ENCODE results near the gene ALKBH2.

ALKBH2 gene

DNA sequence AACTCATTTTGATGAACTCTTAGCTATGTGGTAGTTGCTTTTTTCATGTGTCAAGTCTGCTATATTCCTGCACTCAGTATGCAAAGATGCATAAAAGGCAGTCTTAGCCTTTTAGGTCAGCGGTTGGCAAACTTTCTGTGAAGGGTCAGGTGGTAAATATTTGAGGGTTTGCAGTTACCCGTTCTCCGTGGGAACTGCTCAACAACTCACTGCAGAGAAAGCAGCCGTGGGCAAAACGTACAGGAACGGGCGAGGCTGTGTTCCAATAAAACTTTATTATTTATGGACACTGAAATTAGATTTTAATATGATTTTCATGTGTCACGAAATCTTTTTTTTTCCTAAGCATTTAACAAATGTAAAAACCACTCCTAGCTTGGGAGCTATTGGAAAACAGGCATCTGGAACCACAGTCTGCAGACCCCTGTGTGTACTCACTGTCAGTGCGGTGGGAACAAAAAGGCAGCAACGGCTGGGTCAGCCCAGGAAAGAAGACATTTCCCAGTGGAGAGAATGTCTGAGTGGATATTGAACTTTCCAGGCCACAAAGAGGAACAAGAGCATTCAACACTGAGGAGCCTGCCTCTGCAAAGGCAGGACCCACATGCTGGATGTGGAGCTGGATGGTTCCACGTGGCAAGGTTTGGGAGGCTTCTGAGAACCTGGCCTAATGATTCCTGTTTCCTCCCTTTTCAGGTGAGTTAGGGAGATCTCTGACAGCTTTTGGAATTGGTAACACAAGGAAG is 19.6 kb upstream of the ALKBH2 start:
- Histone ChIP-seq H3K4me1 (ENCODE audit: insufficient read depth, low read length) (peaks cover 62% of the 10 kb centered on the region), H3K4me3 (ENCODE audit: low read depth in 1 of 2, low read length in 2 of 2) (peak overlapping the region in 1 of 2 donors; percentile 33), H3K36me3 (ENCODE audit: insufficient read depth, low read length) (peaks cover 4% of the 10 kb centered on the region), H3K9ac (ENCODE audit: low read length) (peak overlapping the region; percentile 42), H3K9me3 (ENCODE audit: low read length) (no peaks in the 10 kb centered on the region), H3K27ac (ENCODE audit: low read depth, low read length) (peak overlapping the region; percentile 90), H3K27me3 (ENCODE audit: control insufficient read depth in 1 of 2, insufficient read depth in 2 of 2, low read length in 2 of 2) (no peaks in the 10 kb centered on the region)

DNA sequence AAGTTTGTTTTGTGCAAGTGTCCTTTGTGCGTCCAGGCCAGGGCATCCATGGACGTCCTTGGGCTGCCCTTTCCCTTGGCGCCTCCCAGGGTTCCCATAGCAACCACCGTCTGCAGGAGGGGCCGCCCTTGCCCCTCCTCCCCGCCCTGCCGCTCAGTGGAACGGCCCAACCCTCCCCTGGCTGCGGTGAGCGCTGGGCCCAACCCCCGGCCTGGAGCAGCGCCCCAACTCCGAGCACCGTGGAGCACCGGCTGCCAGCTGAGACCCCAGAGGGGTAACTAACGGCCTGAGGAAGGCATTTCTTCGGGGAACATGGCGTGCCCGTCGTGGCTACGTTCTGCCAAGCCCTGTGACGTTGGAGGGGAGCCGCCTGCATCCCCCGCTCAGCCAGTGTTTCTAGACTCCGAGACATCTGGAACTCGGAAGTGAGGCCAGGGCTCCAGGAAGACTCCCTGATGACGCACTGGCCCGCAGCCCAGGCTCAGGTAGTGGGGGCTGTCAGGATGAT is 17.8 kb upstream of the ALKBH2 start:
- H3K27me3 ChIP-seq (ENCODE audit: control insufficient read depth in 1 of 2, insufficient read depth in 2 of 2, low read length in 2 of 2) = no peaks in the 10 kb centered on the region
- H3K9me3 ChIP-seq (ENCODE audit: low read length) = no peaks in the 10 kb centered on the region
- peaks cover 19% of the 10 kb centered on the region for H3K36me3 ChIP-seq (ENCODE audit: insufficient read depth, low read length)
- peak overlapping the region; percentile 96 for H3K27ac ChIP-seq (ENCODE audit: low read depth, low read length)
- peak overlapping the region; percentile 45 to 73 for H3K4me3 ChIP-seq (ENCODE audit: low read depth in 1 of 2, low read length in 2 of 2)
- peaks cover 47% of the 10 kb centered on the region for H3K4me1 ChIP-seq (ENCODE audit: insufficient read depth, low read length)
- peak overlapping the region; percentile 81 for H3K9ac ChIP-seq (ENCODE audit: low read length)

DNA sequence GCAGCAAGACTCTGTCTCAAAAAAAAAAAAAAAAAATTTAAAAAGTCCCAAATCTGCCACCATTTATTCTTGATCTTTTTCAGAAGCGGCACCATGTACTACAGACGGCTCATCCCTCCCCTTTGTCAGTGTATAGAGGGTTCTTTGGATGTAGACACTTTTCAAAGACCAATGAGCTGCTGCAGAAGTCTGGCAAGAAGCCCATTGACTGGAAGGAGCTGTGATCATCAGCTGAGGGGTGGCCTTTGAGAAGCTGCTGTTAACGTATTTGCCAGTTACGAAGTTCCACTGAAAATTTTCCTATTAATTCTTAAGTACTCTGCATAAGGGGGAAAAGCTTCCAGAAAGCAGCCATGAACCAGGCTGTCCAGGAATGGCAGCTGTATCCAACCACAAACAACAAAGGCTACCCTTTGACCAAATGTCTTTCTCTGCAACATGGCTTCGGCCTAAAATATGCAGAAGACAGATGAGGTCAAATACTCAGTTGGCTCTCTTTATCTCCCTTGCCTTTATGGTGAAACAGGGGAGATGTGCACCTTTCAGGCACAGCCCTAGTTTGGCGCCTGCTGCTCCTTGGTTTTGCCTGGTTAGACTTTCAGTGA is 16.6 kb upstream of the ALKBH2 start:
- peaks cover 31% of the 10 kb centered on the region for H3K36me3 ChIP-seq (ENCODE audit: insufficient read depth, low read length)
- no peaks in the 10 kb centered on the region for H3K27me3 ChIP-seq (ENCODE audit: control insufficient read depth in 1 of 2, insufficient read depth in 2 of 2, low read length in 2 of 2)
- H3K27ac ChIP-seq (ENCODE audit: low read depth, low read length) = peak overlapping the region; percentile 96
- no peak overlapping the region for H3K9ac ChIP-seq (ENCODE audit: low read length)
- H3K4me1 ChIP-seq (ENCODE audit: insufficient read depth, low read length) = peaks cover 35% of the 10 kb centered on the region
- no peaks in the 10 kb centered on the region for H3K9me3 ChIP-seq (ENCODE audit: low read length)
- no peak overlapping the region for H3K4me3 ChIP-seq (ENCODE audit: low read depth in 1 of 2, low read length in 2 of 2)

DNA sequence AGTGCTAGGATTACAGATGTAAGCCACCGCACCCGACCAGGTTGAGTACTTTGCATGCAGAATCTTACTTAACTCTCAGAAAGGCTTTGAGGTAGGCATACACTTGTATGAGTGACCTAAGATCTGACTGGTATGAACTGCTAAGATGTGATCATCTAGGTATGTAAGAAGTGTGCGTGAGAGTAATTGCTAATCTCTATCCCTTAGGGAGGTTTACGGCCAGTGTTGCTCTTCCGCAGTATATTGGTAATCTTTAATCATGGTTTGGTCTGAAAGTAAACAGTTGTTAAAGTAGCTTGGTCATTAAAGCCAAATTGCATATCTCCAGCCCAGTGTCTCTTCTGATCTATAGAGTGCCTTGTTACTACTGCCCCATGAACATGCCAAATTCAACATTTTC is 11.9 kb upstream of the ALKBH2 start:
- Histone ChIP-seq H3K36me3 (ENCODE audit: insufficient read depth, low read length) (peaks cover 74% of the 10 kb centered on the region), H3K4me3 (ENCODE audit: low read depth in 1 of 2, low read length in 2 of 2) (no peak overlapping the region), H3K4me1 (ENCODE audit: insufficient read depth, low read length) (peaks cover 11% of the 10 kb centered on the region), H3K9me3 (ENCODE audit: low read length) (no peaks in the 10 kb centered on the region), H3K9ac (ENCODE audit: low read length) (no peak overlapping the region), H3K27ac (ENCODE audit: low read depth, low read length) (no peak overlapping the region), H3K27me3 (ENCODE audit: control insufficient read depth in 1 of 2, insufficient read depth in 2 of 2, low read length in 2 of 2) (no peaks in the 10 kb centered on the region)

DNA sequence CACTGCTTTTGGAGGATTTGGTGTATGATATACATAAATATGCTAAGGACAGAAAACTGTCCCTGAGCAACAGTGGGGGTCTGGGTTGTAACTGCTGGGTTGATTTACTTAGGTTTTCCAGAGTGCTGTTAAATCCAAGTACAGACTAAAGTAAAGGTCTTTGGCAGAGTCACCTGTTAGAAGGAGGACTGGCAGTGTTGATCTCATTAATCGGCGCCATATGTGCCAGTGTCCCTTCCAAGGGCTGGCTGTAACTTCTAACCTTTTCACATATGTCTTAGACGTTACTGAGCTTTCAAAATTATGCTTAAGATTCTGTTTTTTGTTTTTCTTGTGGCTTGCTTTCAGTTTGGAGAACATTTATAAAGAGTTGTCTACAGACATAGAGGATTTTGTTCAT is 9.2 kb upstream of the ALKBH2 start:
- Histone ChIP-seq H3K27me3 (ENCODE audit: control insufficient read depth in 1 of 2, insufficient read depth in 2 of 2, low read length in 2 of 2) (no peaks in the 10 kb centered on the region), H3K9me3 (ENCODE audit: low read length) (no peaks in the 10 kb centered on the region), H3K4me1 (ENCODE audit: insufficient read depth, low read length) (peaks cover 21% of the 10 kb centered on the region), H3K9ac (ENCODE audit: low read length) (no peak overlapping the region), H3K4me3 (ENCODE audit: low read depth in 1 of 2, low read length in 2 of 2) (no peak overlapping the region), H3K27ac (ENCODE audit: low read depth, low read length) (no peak overlapping the region), H3K36me3 (ENCODE audit: insufficient read depth, low read length) (peaks cover 69% of the 10 kb centered on the region)

DNA sequence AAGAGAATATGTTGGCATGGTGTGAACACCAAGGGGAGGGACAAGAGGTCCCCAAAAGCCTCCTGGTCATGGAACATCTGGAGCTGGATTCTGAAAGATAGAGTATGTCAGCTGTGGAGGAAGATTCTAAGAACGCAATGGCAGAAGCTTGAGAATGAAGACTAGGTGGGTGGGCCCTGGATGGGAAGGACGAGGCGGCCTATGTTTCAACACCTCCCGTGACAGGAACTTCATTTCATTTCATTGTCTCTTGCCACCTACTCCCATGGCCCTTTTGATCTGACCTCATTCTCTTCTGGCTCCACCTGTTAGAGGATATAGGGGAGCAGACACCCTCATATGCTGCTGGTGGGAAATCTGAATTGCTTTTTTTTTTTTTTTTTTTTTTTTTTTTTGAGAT is 7.5 kb upstream of the ALKBH2 start:
- Histone ChIP-seq H3K27me3 (ENCODE audit: control insufficient read depth in 1 of 2, insufficient read depth in 2 of 2, low read length in 2 of 2) (no peaks in the 10 kb centered on the region), H3K4me3 (ENCODE audit: low read depth in 1 of 2, low read length in 2 of 2) (no peak overlapping the region)

DNA sequence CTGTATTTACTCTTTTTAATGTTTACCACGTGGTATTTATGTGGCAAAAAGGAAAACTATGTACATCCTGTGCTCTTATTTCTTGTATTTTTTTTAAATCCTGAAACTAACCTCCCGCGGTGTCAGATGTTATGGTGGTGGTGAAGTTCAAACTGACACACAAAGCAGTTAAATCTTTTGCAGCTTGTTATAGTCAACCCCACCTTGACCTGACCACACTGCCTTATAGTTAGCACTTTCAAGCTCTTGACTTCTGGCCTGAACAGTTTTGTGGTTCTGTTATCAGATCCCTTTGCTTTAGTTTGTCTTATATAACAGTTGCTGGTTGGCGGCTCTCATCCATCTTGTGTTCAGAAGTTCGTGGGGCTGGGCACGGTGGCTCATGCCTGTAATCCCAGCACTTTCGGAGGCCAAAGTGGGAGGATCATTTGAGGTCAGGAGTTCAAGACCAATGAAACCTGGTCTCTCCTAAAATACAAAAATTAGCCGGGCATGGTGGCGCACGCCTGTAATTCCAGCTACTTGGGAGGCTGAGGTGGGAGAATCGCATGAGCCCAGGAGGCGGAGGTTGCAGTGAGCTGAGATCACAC is 6.3 kb upstream of the ALKBH2 start:
- Histone ChIP-seq H3K9ac (ENCODE audit: low read length) (peak overlapping the region; percentile 57), H3K27ac (ENCODE audit: low read depth, low read length) (peak overlapping the region; percentile 55)

More for the DNA sequence above, 7.5 kb upstream of the ALKBH2 start:
- Histone ChIP-seq H3K27ac (ENCODE audit: low read depth, low read length) (no peak overlapping the region), H3K36me3 (ENCODE audit: insufficient read depth, low read length) (peaks cover 55% of the 10 kb centered on the region), H3K9me3 (ENCODE audit: low read length) (no peaks in the 10 kb centered on the region), H3K9ac (ENCODE audit: low read length) (no peak overlapping the region), H3K4me1 (ENCODE audit: insufficient read depth, low read length) (peaks cover 26% of the 10 kb centered on the region)

DNA sequence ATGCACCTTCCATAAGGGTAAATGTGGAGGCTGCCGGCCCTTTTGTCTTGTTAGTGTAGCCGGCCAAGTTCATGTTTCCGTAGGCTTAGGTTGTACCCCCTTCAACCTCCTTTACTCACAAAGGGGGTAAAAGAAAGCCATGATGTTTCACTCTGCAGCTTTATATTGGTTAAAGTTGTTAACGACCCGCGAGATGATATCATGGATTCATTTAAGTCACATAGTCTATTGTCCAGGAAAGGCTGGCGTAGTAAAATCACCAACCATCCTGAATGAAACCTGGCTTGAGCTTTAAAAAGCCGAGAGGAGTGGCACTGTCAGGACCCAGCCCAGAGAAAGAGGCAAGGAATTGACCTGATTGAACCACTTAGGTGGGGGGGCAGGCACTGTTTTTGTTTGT is 5.4 kb upstream of the ALKBH2 start:
- Histone ChIP-seq H3K9me3 (ENCODE audit: low read length) (no peaks in the 10 kb centered on the region), H3K9ac (ENCODE audit: low read length) (peak overlapping the region; percentile 57), H3K27me3 (ENCODE audit: control insufficient read depth in 1 of 2, insufficient read depth in 2 of 2, low read length in 2 of 2) (no peaks in the 10 kb centered on the region), H3K4me3 (ENCODE audit: low read depth in 1 of 2, low read length in 2 of 2) (peak overlapping the region; percentile 58 to 77), H3K36me3 (ENCODE audit: insufficient read depth, low read length) (peaks cover 36% of the 10 kb centered on the region), H3K4me1 (ENCODE audit: insufficient read depth, low read length) (peaks cover 26% of the 10 kb centered on the region), H3K27ac (ENCODE audit: low read depth, low read length) (peak overlapping the region; percentile 95)

More for the DNA sequence above, 6.3 kb upstream of the ALKBH2 start:
- Histone ChIP-seq H3K4me3 (ENCODE audit: low read depth in 1 of 2, low read length in 2 of 2) (peak overlapping the region in 1 of 2 donors; percentile 58), H3K27me3 (ENCODE audit: control insufficient read depth in 1 of 2, insufficient read depth in 2 of 2, low read length in 2 of 2) (no peaks in the 10 kb centered on the region), H3K4me1 (ENCODE audit: insufficient read depth, low read length) (peaks cover 26% of the 10 kb centered on the region), H3K36me3 (ENCODE audit: insufficient read depth, low read length) (peaks cover 43% of the 10 kb centered on the region), H3K9me3 (ENCODE audit: low read length) (no peaks in the 10 kb centered on the region)

DNA sequence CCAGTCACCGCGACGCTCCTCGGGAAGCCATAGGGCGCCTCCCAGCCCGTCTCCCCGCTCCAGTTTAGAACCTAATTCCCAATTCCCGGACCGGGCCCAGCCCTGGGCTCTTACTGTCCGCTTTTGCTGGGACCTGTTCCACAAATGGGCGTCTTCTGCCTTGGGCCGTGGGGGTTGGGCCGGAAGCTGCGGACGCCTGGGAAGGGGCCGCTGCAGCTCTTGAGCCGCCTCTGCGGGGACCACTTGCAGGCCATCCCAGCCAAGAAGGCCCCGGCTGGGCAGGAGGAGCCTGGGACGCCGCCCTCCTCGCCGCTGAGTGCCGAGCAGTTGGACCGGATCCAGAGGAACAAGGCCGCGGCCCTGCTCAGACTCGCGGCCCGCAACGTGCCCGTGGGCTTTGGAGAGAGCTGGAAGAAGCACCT is 4.9 kb upstream of the ALKBH2 start:
- Histone ChIP-seq H3K36me3 (ENCODE audit: insufficient read depth, low read length) (peaks cover 31% of the 10 kb centered on the region), H3K27ac (ENCODE audit: low read depth, low read length) (peak overlapping the region; percentile 95), H3K27me3 (ENCODE audit: control insufficient read depth in 1 of 2, insufficient read depth in 2 of 2, low read length in 2 of 2) (no peaks in the 10 kb centered on the region), H3K4me1 (ENCODE audit: insufficient read depth, low read length) (peaks cover 26% of the 10 kb centered on the region), H3K4me3 (ENCODE audit: low read depth in 1 of 2, low read length in 2 of 2) (peak overlapping the region; percentile 58 to 77), H3K9ac (ENCODE audit: low read length) (peak overlapping the region; percentile 57), H3K9me3 (ENCODE audit: low read length) (no peaks in the 10 kb centered on the region)

DNA sequence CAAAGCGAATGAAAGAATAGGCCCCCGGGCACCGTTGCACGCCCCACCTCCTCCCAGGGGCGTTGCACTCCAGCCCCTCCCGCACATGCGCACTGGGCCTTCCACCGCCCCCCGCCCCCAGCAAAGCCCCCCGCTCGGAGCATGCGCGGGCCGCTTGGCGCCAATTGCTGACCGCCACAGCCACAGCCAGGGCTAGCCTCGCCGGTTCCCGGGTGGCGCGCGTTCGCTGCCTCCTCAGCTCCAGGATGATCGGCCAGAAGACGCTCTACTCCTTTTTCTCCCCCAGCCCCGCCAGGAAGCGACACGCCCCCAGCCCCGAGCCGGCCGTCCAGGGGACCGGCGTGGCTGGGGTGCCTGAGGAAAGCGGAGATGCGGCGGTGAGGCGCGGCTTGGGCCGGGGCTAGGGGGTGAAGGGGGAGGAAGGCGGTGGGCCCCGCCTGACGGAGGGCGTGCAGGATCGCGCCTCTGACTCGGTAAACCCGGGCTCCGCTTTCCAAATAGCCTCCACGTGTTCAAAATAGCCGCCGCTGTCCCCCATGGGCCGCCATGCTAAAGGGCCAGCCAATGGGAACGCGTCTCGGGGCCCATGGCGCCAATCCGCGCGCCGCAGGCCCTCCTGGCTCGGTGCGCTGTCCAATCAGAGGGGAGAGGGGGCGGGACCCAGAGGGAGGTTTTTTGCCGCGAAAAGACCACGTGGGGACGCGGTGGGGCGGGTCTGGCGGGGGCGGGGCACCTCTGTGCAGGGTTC is 4.3 kb upstream of the ALKBH2 start, which contains the start of gene UNG:
Gene UNG (plus strand): TSS at position 163 of the 748 bp plus-strand sequence. CDS start 83 bp downstream, at position 246.
- no peaks in the 10 kb centered on the region for H3K27me3 ChIP-seq (ENCODE audit: control insufficient read depth in 1 of 2, insufficient read depth in 2 of 2, low read length in 2 of 2)
- H3K9me3 ChIP-seq (ENCODE audit: low read length) = no peaks in the 10 kb centered on the region
- H3K27ac ChIP-seq (ENCODE audit: low read depth, low read length) = peak within 1 kb of the TSS; percentile 95
- peak within 1 kb of the TSS; percentile 57 for H3K9ac ChIP-seq (ENCODE audit: low read length)
- H3K36me3 ChIP-seq (ENCODE audit: insufficient read depth, low read length) = peaks cover 26% of the 10 kb centered on the region
- peak within 1 kb of the TSS; percentile 58 to 77 for H3K4me3 ChIP-seq (ENCODE audit: low read depth in 1 of 2, low read length in 2 of 2)
- peaks cover 31% of the 10 kb centered on the region for H3K4me1 ChIP-seq (ENCODE audit: insufficient read depth, low read length)

DNA sequence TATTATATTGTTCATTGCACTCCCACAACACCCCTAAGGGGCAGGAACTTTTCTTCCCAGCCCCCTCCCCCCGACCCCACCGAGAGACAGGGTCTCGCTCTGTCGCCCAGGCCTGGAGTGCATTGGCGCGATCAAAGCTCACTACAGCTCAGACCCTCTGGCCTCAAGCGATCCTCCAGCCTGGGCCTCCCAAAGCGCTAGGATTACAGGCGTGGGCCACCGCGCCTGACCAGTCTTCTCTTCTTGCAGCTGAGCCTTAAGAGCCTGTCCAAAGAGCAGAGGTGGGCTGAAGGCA is 3.8 kb upstream of the ALKBH2 start:
- H3K9ac ChIP-seq (ENCODE audit: low read length) = no peak overlapping the region
- peaks cover 36% of the 10 kb centered on the region for H3K4me1 ChIP-seq (ENCODE audit: insufficient read depth, low read length)
- H3K27ac ChIP-seq (ENCODE audit: low read depth, low read length) = no peak overlapping the region
- H3K4me3 ChIP-seq (ENCODE audit: low read depth in 1 of 2, low read length in 2 of 2) = no peak overlapping the region
- no peaks in the 10 kb centered on the region for H3K9me3 ChIP-seq (ENCODE audit: low read length)
- peaks cover 20% of the 10 kb centered on the region for H3K36me3 ChIP-seq (ENCODE audit: insufficient read depth, low read length)
- no peaks in the 10 kb centered on the region for H3K27me3 ChIP-seq (ENCODE audit: control insufficient read depth in 1 of 2, insufficient read depth in 2 of 2, low read length in 2 of 2)
